SU-DHL-6 (cell line): Measurements from ENCODE around the gene TMEM131.

ENCODE experiments used
- H2AFZ ChIP-seq: fragments of 200-600 bp; sonication (generic); 2 replicates; pipeline ENCODE4 v1.6.1; 2014; ENCODE audit warnings: low read depth, mild to moderate bottlenecking, moderate library complexity, mixed read lengths, antibody characterized with exemption, low read length; ENCODE audit not compliant: severe bottlenecking
- H3F3A ChIP-seq: fragments of 200-600 bp; shearing (Covaris generic); 2 replicates; pipeline ENCODE4 v1.6.0; 2016; ENCODE audit warnings: antibody characterized with exemption, mild to moderate bottlenecking; ENCODE audit not compliant: insufficient read depth
- H3K27ac ChIP-seq: fragments of 200-600 bp; sonication (generic); 2 replicates; pipeline ENCODE4 v1.5.1; 2016; ENCODE audit warnings: low read depth, mild to moderate bottlenecking, low read length, moderate library complexity, mixed read lengths
- H3K27me3 ChIP-seq: fragments of 200-600 bp; sonication (generic), shearing (Covaris generic); 2 replicates; pipeline ENCODE4 v1.6.0; 2014; ENCODE audit warnings: mild to moderate bottlenecking, low read length
- H3K36me3 ChIP-seq: fragments of 200-600 bp; sonication (generic); 2 replicates; pipeline ENCODE4 v1.6.1; 2014; ENCODE audit warnings: mild to moderate bottlenecking, low read length, mixed read lengths
- H3K4me2 ChIP-seq: fragments of 300-600, 200-600 bp; shearing (Covaris generic), sonication (generic); 2 replicates; pipeline ENCODE4 v1.6.0; 2014; ENCODE audit warnings: low read length, low read depth, mild to moderate bottlenecking; ENCODE audit not compliant: poor library complexity, severe bottlenecking
- H3K4me3 ChIP-seq: fragments of 200-600 bp; sonication (generic); 2 replicates; pipeline ENCODE4 v1.5.1; 2014; ENCODE audit warnings: antibody characterized with exemption, low read length, mild to moderate bottlenecking, mixed read lengths; ENCODE audit not compliant: insufficient read depth, poor library complexity, severe bottlenecking
- H3K79me2 ChIP-seq: fragments of 200-600 bp; sonication (generic); 2 replicates; pipeline ENCODE4 v1.6.1; 2014; ENCODE audit warnings: mild to moderate bottlenecking, low read length, moderate library complexity; ENCODE audit not compliant: insufficient read depth
- H3K9ac ChIP-seq: fragments of 200-600 bp; sonication (generic); 2 replicates; pipeline ENCODE4 v1.7.0; 2014; ENCODE audit warnings: mild to moderate bottlenecking, low read length
- H3K9me2 ChIP-seq: fragments of 200-600 bp; sonication (generic); replicated peaks from 2 replicates; pipeline ENCODE4 v1.6.1; 2014; ENCODE audit warnings: low read length; ENCODE audit not compliant: insufficient read depth
- H3K9me3 ChIP-seq: fragments of 200-600 bp; sonication (generic); 2 replicates; pipeline ENCODE4 v1.6.1; 2014; ENCODE audit warnings: low read length, mixed read lengths; ENCODE audit not compliant: insufficient read depth
- H4K20me1 ChIP-seq: fragments of 200-600 bp; sonication (generic); 2 replicates; pipeline ENCODE4 v1.6.1; 2014; ENCODE audit warnings: low read depth, mild to moderate bottlenecking, antibody characterized with exemption, low read length, moderate library complexity, mixed read lengths
- EZH2phosphoT487 ChIP-seq: fragments of 200-600 bp; sonication (generic), shearing (Covaris generic); conservative IDR thresholded peaks from 2 replicates; pipeline ENCODE4 v1.6.1; 2018; ENCODE audit warnings: mild to moderate bottlenecking, antibody characterized with exemption, low read length, moderate library complexity, mixed read lengths
- TF ChIP-seq, protein P1 (sequence below): fragments of 200-600 bp; sonication (generic); IDR thresholded peaks from one replicate; pipeline ENCODE4 v1.5.1; 2017; ENCODE audit warnings: antibody characterized with exemption, mild to moderate bottlenecking, low read length, moderate library complexity; ENCODE audit not compliant: insufficient read depth, poor library complexity, severe bottlenecking

Gene TMEM131

DNA sequence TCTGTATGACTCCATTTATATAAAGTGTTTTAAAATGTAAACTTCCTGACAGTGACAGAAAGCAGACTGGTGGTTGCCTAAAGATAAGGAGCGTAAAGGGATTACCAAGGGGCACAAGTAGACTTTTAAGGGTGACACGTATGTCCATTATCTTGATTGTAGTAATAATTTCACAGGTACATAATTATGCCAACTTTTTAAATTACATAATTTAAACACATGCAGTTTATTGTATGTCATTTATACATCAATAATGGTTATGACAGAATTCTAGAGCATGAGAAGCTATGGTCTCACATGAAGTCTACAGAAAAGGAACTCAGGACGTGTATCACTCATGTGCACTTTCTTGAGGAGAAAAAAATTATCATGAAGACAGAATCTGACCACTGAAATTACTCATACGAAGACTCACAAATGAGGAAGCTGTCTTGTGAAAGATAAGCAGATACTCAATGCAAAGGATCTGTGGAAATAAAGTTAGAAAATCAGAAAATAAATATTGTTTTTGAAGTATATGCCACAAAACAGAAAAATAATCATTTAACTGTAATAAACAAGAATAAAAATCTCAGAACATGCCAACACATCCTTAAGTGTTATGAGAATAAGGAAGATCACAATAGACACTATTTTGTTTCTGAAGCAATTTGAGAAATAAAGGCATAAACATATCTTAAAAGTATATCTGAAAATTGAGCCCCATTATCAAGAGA, 84.4 kb downstream of the TMEM131 start:
- H3K27me3 ChIP-seq, result no peaks in the 10 kb centered on the region
- no peaks in the 10 kb centered on the region for H3K9me3 ChIP-seq
- H3K4me3 ChIP-seq, result no peak overlapping the region
- H3K9me2 ChIP-seq, result no peaks in the 10 kb centered on the region
- H3K36me3 ChIP-seq, result peaks cover 6% of the 10 kb centered on the region; the same call in 1 of the 2 replicates
- peak overlapping the region; percentile 31; the same call in 1 of the 2 replicates for H3K27ac ChIP-seq
- no peak for TF ChIP-seq EZH2phosphoT487
- TF ChIP-seq, protein P1, sequence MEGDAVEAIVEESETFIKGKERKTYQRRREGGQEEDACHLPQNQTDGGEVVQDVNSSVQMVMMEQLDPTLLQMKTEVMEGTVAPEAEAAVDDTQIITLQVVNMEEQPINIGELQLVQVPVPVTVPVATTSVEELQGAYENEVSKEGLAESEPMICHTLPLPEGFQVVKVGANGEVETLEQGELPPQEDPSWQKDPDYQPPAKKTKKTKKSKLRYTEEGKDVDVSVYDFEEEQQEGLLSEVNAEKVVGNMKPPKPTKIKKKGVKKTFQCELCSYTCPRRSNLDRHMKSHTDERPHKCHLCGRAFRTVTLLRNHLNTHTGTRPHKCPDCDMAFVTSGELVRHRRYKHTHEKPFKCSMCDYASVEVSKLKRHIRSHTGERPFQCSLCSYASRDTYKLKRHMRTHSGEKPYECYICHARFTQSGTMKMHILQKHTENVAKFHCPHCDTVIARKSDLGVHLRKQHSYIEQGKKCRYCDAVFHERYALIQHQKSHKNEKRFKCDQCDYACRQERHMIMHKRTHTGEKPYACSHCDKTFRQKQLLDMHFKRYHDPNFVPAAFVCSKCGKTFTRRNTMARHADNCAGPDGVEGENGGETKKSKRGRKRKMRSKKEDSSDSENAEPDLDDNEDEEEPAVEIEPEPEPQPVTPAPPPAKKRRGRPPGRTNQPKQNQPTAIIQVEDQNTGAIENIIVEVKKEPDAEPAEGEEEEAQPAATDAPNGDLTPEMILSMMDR, result no peak
- no peaks in the 10 kb centered on the region for H4K20me1 ChIP-seq
- peaks cover 6% of the 10 kb centered on the region; the same call in 1 of the 2 replicates for H3F3A ChIP-seq
- no peak overlapping the region for H3K9ac ChIP-seq
- no peaks in the 10 kb centered on the region; the same call in 1 of the 2 replicates for H3K79me2 ChIP-seq
- H2AFZ ChIP-seq, result no peak overlapping the region
- H3K4me2 ChIP-seq, result peak overlapping the region; percentile 28

DNA sequence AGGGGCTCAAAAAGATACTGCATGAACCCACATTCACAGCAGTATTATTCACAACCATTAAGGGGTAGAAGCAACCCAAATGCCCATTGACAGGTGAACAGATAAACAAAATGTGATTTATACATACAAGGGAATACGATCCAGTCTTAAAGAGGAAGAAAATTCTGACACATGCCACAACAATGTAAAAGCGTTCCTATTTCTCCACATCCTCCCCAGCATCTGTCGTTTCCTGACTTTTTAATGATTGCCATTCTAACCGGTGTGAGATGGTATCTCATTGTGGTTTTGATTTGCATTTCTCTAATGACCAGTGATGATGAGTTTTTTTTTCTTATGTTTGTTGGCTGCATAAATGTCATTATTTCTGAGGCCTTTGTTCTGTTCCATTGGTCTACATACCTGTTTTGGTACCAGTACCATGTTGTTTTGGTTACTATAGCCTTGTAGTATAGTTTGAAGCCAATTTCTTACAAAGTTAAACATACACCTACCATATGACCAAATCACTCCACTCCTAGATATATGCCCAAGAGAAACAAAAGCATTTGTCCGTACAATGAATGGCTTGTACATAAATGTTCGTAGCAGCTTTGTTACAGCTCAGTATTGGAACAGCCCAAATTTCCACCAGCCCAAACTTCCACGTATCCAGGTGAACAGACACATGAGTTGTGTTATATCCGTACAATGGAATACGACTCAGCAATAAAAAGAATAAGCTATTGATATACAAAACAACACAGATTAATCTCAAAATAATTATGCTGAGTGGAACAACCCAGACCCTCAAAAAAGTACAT, 85.1 kb downstream of the TMEM131 start:
- H3K36me3 ChIP-seq, result peaks cover 6% of the 10 kb centered on the region; the same call in 1 of the 2 replicates
- no peaks in the 10 kb centered on the region for H3K9me2 ChIP-seq
- TF ChIP-seq, protein P1, result no peak
- TF ChIP-seq EZH2phosphoT487, result no peak
- H3K9me3 ChIP-seq, result no peaks in the 10 kb centered on the region
- H3F3A ChIP-seq, result peaks cover 6% of the 10 kb centered on the region; the same call in 1 of the 2 replicates
- peak overlapping the region; percentile 31; the same call in 1 of the 2 replicates for H3K27ac ChIP-seq
- peak overlapping the region; percentile 75 for H3K4me2 ChIP-seq
- H3K27me3 ChIP-seq, result no peaks in the 10 kb centered on the region
- no peak overlapping the region for H3K4me3 ChIP-seq
- H2AFZ ChIP-seq, result no peak overlapping the region
- H3K9ac ChIP-seq, result no peak overlapping the region
- no peaks in the 10 kb centered on the region for H4K20me1 ChIP-seq
- no peaks in the 10 kb centered on the region; the same call in 1 of the 2 replicates for H3K79me2 ChIP-seq

DNA sequence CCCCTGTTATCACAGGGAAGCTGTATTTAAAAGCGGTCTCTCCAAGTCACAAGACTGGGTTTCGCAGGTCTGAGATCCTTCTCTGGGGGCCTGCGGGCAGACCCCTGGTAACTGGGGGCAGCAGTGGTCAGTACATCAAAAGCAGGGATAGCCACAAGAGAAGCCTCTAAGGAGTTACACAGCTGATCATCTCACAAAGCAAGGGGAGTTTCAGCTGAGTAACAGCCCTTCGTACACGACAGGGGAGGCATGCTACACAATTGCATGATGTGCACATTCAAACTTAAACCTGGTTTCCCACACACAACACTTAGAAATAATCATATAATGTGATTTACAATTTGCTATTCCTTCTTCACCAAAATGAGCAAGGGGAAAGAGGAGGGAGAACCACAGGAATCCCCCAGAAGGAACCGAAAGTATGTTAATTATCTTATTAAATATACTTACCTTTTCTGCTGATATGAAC, 87.5 kb downstream of the TMEM131 start:
- Histone ChIP-seq H3K4me2 (peak overlapping the region; percentile 75), H4K20me1 (no peaks in the 10 kb centered on the region), H2AFZ (no peak overlapping the region), H3K27me3 (no peaks in the 10 kb centered on the region), H3K9me2 (no peaks in the 10 kb centered on the region), H3K36me3 (0 out of 2 replicates have a peak, but pooled peaks cover 6% of the 10 kb centered on the region), H3K4me3 (peak overlapping the region; percentile 28), H3K9ac (peak overlapping the region; percentile 29; the same call in 1 of the 2 replicates), H3K79me2 (no peaks in the 10 kb centered on the region; the same call in 1 of the 2 replicates), H3K27ac (peak overlapping the region; percentile 65), H3K9me3 (no peaks in the 10 kb centered on the region), H3F3A (peaks cover 6% of the 10 kb centered on the region; the same call in 1 of the 2 replicates)
- TF ChIP-seq EZH2phosphoT487, result no peak
- TF ChIP-seq, protein P1, result no peak
